DOHH2 (cell line): ENCODE data around the gene TMEM18.

Experiments used
- CTCF ChIP-seq: fragments of 200-600 bp; sonication (generic); IDR thresholded peaks from one replicate; pipeline ENCODE4 v1.5.1; 2014; ENCODE audit warnings: antibody characterized with exemption, mild to moderate bottlenecking, low read depth, low read length; ENCODE audit not compliant: poor library complexity, severe bottlenecking
- EZH2phosphoT487 ChIP-seq: fragments of 200-600 bp; sonication (generic); IDR thresholded peaks from 2 replicates; pipeline ENCODE4 v1.6.1; 2017; ENCODE audit warnings: borderline replicate concordance, mild to moderate bottlenecking, antibody characterized with exemption, low read length, moderate library complexity, mixed read lengths

- TF ChIP-seq CTCF (no peak), EZH2phosphoT487 (no peak)
Measured at GRCh38 chr2:650343-651310, 26.6 kb downstream of the TMEM18 start.
